Measurements from ENCODE around the gene MCTP2. TPM values are rescaled to one million over a fixed set of nuclear protein-coding genes. Genes with fewer than 3 reads are reported as not detected.

MCTP2 gene
- total and polyA plus RNA-seq, 2 of the 13 experiments (the other 11 are each of a cell fraction or from before 2014, with no cell fraction given): 5.1 to 8.6 TPM

- FAIRE-seq (no peak), DNase-seq (ENCODE audit: low spot score) (no peak), ATAC-seq (no peak)
- peaks cover 0 to 3% of the 10 kb centered on the region in 2 experiments; a peak in 1 of 5 replicates for H3K36me3 ChIP-seq (replicated peaks in 1 of 2; ENCODE audit: control insufficient read depth in 1 of 2, insufficient read depth in 2 of 2, low read length in 2 of 2)
- no peak overlapping the region for H3K4me2 ChIP-seq (ENCODE audit: low read depth, low read length)
- no peak overlapping the region for H3K27ac ChIP-seq (ENCODE audit: extremely low read length, insufficient read depth, low read length)
- ChIA-PET CTCF (ENCODE audit: low intra/inter-chr PET ratio, low total read pairs) (no interaction called here), POLR2A (no interaction called here)
- H3K79me2 ChIP-seq (ENCODE audit: insufficient read depth, low read length): no peaks in the 10 kb centered on the region
- no peaks in the 10 kb centered on the region for H4K20me1 ChIP-seq (ENCODE audit: insufficient read depth, low read length)
- BruUV-seq (replicated peaks): no TSS peak
- H2AFZ ChIP-seq (ENCODE audit: low read length): no peak overlapping the region
- H3K9me3 ChIP-seq (ENCODE audit: low read length): no peaks in the 10 kb centered on the region
- TF ChIP-seq ZNF790 (CRISPR knock-in tag; IDR thresholded peaks at IDR 0.05; ENCODE audit: borderline replicate concordance) (no peak), ZBED4 (CRISPR knock-in tag; IDR thresholded peaks at IDR 0.05; ENCODE audit: borderline replicate concordance) (no peak), ZNF800 (CRISPR knock-in tag; IDR thresholded peaks at IDR 0.05) (no peak), ZNF629 (CRISPR knock-in tag; conservative IDR thresholded peaks at IDR 0.05) (no peak), PHF8 (CRISPR knock-in tag; IDR thresholded peaks at IDR 0.05) (no peak), MATR3 (CRISPR knock-in tag; IDR thresholded peaks at IDR 0.05) (no peak), SOX6 (IDR thresholded peaks at IDR 0.05) (no peak), SOX6 (CRISPR knock-in tag; IDR thresholded peaks at IDR 0.05) (no peak), ISL2 (CRISPR knock-in tag; IDR thresholded peaks at IDR 0.05) (no peak), HNRNPH1 (optimal IDR thresholded peaks at IDR 0.05; ENCODE audit: low read depth, low read length) (no peak), MNT (IDR thresholded peaks at IDR 0.05) (no peak)
- 44% methylated on average over 5 of the region's 5 CpGs for WGBS (ENCODE audit: low lambda C conversion rate)
- intact Hi-C loops (cut with micrococcal nuclease; ENCODE audit: unreplicated experiment): no loop called here
- H3K27me3 ChIP-seq (ENCODE audit: control insufficient read depth in 1 of 2, insufficient read depth in 2 of 2, low read length in 2 of 2): no peaks in the 10 kb centered on the region; a peak in 1 of 5 replicates
- no peaks in the 10 kb centered on the region for H3K4me1 ChIP-seq (ENCODE audit: insufficient read depth, low read length)
- H3K9ac ChIP-seq (ENCODE audit: insufficient read depth, low read depth, low read length): no peak overlapping the region
- H3K4me3 ChIP-seq (replicated peaks in 1 of 3; ENCODE audit: insufficient read depth in 1 of 3, low read depth in 2 of 3, low read length in 3 of 3): no peak overlapping the region
- in situ Hi-C loops (cut with HindIII; ENCODE audit: extremely low pct_ligation_motif_present, low pct_unique_long_range_greater_than_20kb): no loop called here
Observed at GRCh38 chr15:94317211-94317610, 85.8 kb downstream of the MCTP2 start.

Data from HepG2 (cell line).